Keratinocyte (primary cell): ENCODE results near the gene CHRNA1. TPM values are rescaled to one million over a fixed set of nuclear protein-coding genes. Genes with fewer than 3 reads are reported as not detected.

ENCODE experiments used
- DNase-seq: peaks from one replicate; pipeline ENCODE4 v3.0.0-alpha.2; 2011; ENCODE audit warnings: low read depth, missing footprints, low spot score
- FAIRE-seq: peaks from 2 replicates; lab custom pipeline; 2011; peaks lifted over from hg19 to GRCh38; lab: Jason Lieb, UNC
- H2AFZ ChIP-seq: 2 replicates; pipeline ENCODE4 v1.6.0; 2012; ENCODE audit warnings: low read length, control low read depth, inconsistent platforms; ENCODE audit not compliant: control insufficient read depth
- H3K27ac ChIP-seq: 2 replicates; pipeline ENCODE4 v1.5.1; 2011; ENCODE audit warnings: low read length; ENCODE audit not compliant: control insufficient read depth, insufficient read depth
- H3K27me3 ChIP-seq: 3 replicates; pipeline ENCODE4 v1.6.0; 2011; ENCODE audit warnings: low read length; ENCODE audit not compliant: control insufficient read depth, insufficient read depth; ENCODE audit errors: extremely low read depth
- H3K36me3 ChIP-seq, 2 experiments: 2 replicates in 1 of 2; 3 replicates in 1 of 2; pipeline ENCODE4 v1.5.1; 2011; ENCODE audit warnings: low read length in 2 of 2, mild to moderate bottlenecking in 1 of 2; ENCODE audit not compliant: control insufficient read depth in 2 of 2, insufficient read depth in 2 of 2; ENCODE audit errors: extremely low read depth in 1 of 2
- H3K4me1 ChIP-seq: 3 replicates; pipeline ENCODE4 v1.5.1; 2011; ENCODE audit warnings: low read length; ENCODE audit not compliant: control insufficient read depth, insufficient read depth; ENCODE audit errors: extremely low read depth
- H3K4me2 ChIP-seq: 3 replicates; pipeline ENCODE4 v1.6.0; 2011; ENCODE audit warnings: low read depth, low read length; ENCODE audit not compliant: control insufficient read depth, insufficient read depth; ENCODE audit errors: extremely low read depth
- H3K4me3 ChIP-seq, 3 experiments: fragments of 200-600 bp in 1 of 3; sonication (generic) in 1 of 3; 2 replicates in 2 of 3; 3 replicates in 1 of 3; pipeline ENCODE4 v1.5.1; 2011 to 2016; ENCODE audit warnings: low read length in 3 of 3, mild to moderate bottlenecking in 3 of 3, control low read depth in 2 of 3, inconsistent platforms in 1 of 3, low read depth in 1 of 3, mixed read lengths in 1 of 3, mixed run types in 1 of 3, moderate library complexity in 1 of 3; ENCODE audit not compliant: control insufficient read depth in 2 of 3, insufficient read depth in 2 of 3; ENCODE audit errors: extremely low read depth in 1 of 3
- H3K79me2 ChIP-seq: 2 replicates; pipeline ENCODE4 v1.6.0; 2012; ENCODE audit warnings: low read length; ENCODE audit not compliant: control insufficient read depth, insufficient read depth
- H3K9ac ChIP-seq: 3 replicates; pipeline ENCODE4 v1.6.0; 2011; ENCODE audit warnings: low read length; ENCODE audit not compliant: control insufficient read depth, insufficient read depth; ENCODE audit errors: extremely low read depth
- H3K9me1 ChIP-seq: 3 replicates; pipeline ENCODE4 v1.6.0; 2011; ENCODE audit warnings: low read length; ENCODE audit not compliant: control insufficient read depth, insufficient read depth; ENCODE audit errors: extremely low read depth
- H3K9me3 ChIP-seq: 2 replicates; pipeline ENCODE4 v1.5.1; 2012; ENCODE audit warnings: low read depth, low read length; ENCODE audit not compliant: control insufficient read depth
- H4K20me1 ChIP-seq: 3 replicates; pipeline ENCODE4 v1.6.0; 2011; ENCODE audit warnings: low read length; ENCODE audit not compliant: control insufficient read depth, insufficient read depth; ENCODE audit errors: extremely low read depth
- EZH2 ChIP-seq: IDR thresholded peaks from one replicate; pipeline ENCODE4 v1.6.1; 2012; ENCODE audit warnings: inconsistent platforms, mild to moderate bottlenecking, low read length, moderate library complexity
- dilution Hi-C: fragments of 300-500 bp; cut with MboI; formaldehyde crosslinking; loops from one replicate; pipeline ENCODE4 v1.7.0; 2020; ENCODE audit warnings: low sequenced_read_pairs; ENCODE audit not compliant: extremely low pct_ligation_motif_present
- polyA plus RNA-seq, 5 experiments: library from polyadenylated mRNA; depleted of rRNA in 3 of 5; stranded (reverse) in 3 of 5; stranded (forward) in 1 of 5; unstranded in 1 of 5; fragments of >200 nt; gene quantifications; 1 replicate in 1 of 5; 2 replicates in 3 of 5; 3 replicates in 1 of 5; pipeline versions ENCODE4 v1.2.1 to v1.2.3, GENCODE V29; 2011 to 2012; ENCODE audit warnings: missing spikeins in 2 of 5, low read depth in 1 of 5, low replicate concordance in 1 of 5
- TF ChIP-seq, protein P1 (sequence below), 3 experiments: IDR thresholded peaks in 1 of 3; conservative IDR thresholded peaks in 1 of 3; optimal IDR thresholded peaks in 1 of 3; 2 replicates in 2 of 3; 3 replicates in 1 of 3; pipeline versions ENCODE3 to v1.5.1; 2011; ENCODE audit warnings: low read length in 3 of 3, mild to moderate bottlenecking in 3 of 3, moderate library complexity in 2 of 3, control low read depth in 1 of 3, inconsistent platforms in 1 of 3; ENCODE audit not compliant: insufficient read depth in 2 of 3; ENCODE audit errors: extremely low read depth in 1 of 3

The CHRNA1 gene
- polyA plus RNA-seq, 1 donor (not counting 4 experiments of a cell fraction or from before 2014, with no cell fraction given) = not detected

GRCh38 chr2:174786066-174786725 lies 21.9 kb upstream of the CHRNA1 start:
- H3K9ac ChIP-seq = no peak overlapping the region
- no peaks in the 10 kb centered on the region for H3K9me3 ChIP-seq
- no peak overlapping the region for H3K27ac ChIP-seq
- no peaks in the 10 kb centered on the region for H3K79me2 ChIP-seq
- no peak overlapping the region for H3K4me3 ChIP-seq
- no peak overlapping the region for H3K4me2 ChIP-seq
- H3K9me1 ChIP-seq = no peaks in the 10 kb centered on the region
- H3K4me1 ChIP-seq = no peaks in the 10 kb centered on the region
- DNase-seq (no peak), FAIRE-seq (no peak)
- dilution Hi-C loops = no loop called here
- H2AFZ ChIP-seq = no peak overlapping the region
- H4K20me1 ChIP-seq = no peaks in the 10 kb centered on the region
- H3K27me3 ChIP-seq = no peaks in the 10 kb centered on the region
- TF ChIP-seq, protein P1, sequence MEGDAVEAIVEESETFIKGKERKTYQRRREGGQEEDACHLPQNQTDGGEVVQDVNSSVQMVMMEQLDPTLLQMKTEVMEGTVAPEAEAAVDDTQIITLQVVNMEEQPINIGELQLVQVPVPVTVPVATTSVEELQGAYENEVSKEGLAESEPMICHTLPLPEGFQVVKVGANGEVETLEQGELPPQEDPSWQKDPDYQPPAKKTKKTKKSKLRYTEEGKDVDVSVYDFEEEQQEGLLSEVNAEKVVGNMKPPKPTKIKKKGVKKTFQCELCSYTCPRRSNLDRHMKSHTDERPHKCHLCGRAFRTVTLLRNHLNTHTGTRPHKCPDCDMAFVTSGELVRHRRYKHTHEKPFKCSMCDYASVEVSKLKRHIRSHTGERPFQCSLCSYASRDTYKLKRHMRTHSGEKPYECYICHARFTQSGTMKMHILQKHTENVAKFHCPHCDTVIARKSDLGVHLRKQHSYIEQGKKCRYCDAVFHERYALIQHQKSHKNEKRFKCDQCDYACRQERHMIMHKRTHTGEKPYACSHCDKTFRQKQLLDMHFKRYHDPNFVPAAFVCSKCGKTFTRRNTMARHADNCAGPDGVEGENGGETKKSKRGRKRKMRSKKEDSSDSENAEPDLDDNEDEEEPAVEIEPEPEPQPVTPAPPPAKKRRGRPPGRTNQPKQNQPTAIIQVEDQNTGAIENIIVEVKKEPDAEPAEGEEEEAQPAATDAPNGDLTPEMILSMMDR (optimal IDR thresholded peaks at IDR 0.05 in 1 of 3, IDR thresholded peaks at IDR 0.05 in 1 of 3, conservative IDR thresholded peaks at IDR 0.05 in 1 of 3; ENCODE audit: extremely low read depth in 1 of 3, insufficient read depth in 2 of 3, low read length in 3 of 3) = no peak
- no peak for TF ChIP-seq EZH2
- no peaks in the 10 kb centered on the region for H3K36me3 ChIP-seq

DNA sequence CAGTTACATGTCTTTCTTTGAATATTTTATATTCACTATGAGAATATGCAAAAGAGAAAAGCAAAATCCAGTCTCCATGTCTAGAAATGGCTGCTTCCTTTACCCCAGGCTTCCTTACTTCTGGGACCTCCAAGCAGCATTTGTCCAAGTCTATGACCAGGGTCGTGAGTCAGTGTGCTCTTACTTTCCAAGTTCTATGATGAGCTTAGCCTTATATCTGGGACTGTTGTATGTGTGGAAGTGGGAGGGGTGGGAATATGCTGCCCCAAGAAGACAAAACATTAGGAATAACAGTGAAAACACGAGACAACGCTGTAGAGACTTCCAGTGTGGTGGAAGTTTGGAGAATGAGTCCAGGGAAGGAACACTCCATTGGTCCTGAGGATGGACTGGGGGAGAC lies 21.2 kb upstream of the CHRNA1 start:
- no peaks in the 10 kb centered on the region for H3K4me1 ChIP-seq
- H2AFZ ChIP-seq = no peak overlapping the region
- no peaks in the 10 kb centered on the region for H3K9me1 ChIP-seq
- dilution Hi-C loops = no loop called here
- H3K27me3 ChIP-seq = no peaks in the 10 kb centered on the region
- no peak overlapping the region for H3K9ac ChIP-seq
- H3K79me2 ChIP-seq = no peaks in the 10 kb centered on the region
- H3K4me3 ChIP-seq = no peak overlapping the region
- no peak overlapping the region for H3K4me2 ChIP-seq
- H3K27ac ChIP-seq = no peak overlapping the region
- no peaks in the 10 kb centered on the region for H3K9me3 ChIP-seq
- DNase-seq (no peak), FAIRE-seq (no peak)
- no peaks in the 10 kb centered on the region for H3K36me3 ChIP-seq
- TF ChIP-seq EZH2 = no peak
- TF ChIP-seq, protein P1 (optimal IDR thresholded peaks at IDR 0.05 in 1 of 3, IDR thresholded peaks at IDR 0.05 in 1 of 3, conservative IDR thresholded peaks at IDR 0.05 in 1 of 3; ENCODE audit: extremely low read depth in 1 of 3, insufficient read depth in 2 of 3, low read length in 3 of 3) = no peak
- H4K20me1 ChIP-seq = no peaks in the 10 kb centered on the region
